Fibroblast of lung (primary cell): Measurements from ENCODE around the gene LZTR1.

ENCODE experiments used
- EZH2 ChIP-seq: IDR thresholded peaks from 2 replicates; pipeline ENCODE4 v1.5.1; 2012; ENCODE audit warnings: low read length, control low read depth, mild to moderate bottlenecking; ENCODE audit errors: missing control alignments
- TF ChIP-seq, protein P1 (sequence below), 2 donors: IDR thresholded peaks in 1 of 2; conservative IDR thresholded peaks in 1 of 2; 1 replicate in 1 of 2; 2 replicates in 1 of 2; pipeline ENCODE4 v1.5.1; 2011 to 2012; ENCODE audit warnings: low read length in 2 of 2, control low read depth in 1 of 2, inconsistent platforms in 1 of 2, low read depth in 1 of 2, mild to moderate bottlenecking in 1 of 2

GRCh38 chr22:21012446-21013407 is 30.6 kb downstream of the LZTR1 start:
- TF ChIP-seq EZH2 = no peak
- TF ChIP-seq, protein P1, sequence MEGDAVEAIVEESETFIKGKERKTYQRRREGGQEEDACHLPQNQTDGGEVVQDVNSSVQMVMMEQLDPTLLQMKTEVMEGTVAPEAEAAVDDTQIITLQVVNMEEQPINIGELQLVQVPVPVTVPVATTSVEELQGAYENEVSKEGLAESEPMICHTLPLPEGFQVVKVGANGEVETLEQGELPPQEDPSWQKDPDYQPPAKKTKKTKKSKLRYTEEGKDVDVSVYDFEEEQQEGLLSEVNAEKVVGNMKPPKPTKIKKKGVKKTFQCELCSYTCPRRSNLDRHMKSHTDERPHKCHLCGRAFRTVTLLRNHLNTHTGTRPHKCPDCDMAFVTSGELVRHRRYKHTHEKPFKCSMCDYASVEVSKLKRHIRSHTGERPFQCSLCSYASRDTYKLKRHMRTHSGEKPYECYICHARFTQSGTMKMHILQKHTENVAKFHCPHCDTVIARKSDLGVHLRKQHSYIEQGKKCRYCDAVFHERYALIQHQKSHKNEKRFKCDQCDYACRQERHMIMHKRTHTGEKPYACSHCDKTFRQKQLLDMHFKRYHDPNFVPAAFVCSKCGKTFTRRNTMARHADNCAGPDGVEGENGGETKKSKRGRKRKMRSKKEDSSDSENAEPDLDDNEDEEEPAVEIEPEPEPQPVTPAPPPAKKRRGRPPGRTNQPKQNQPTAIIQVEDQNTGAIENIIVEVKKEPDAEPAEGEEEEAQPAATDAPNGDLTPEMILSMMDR (conservative IDR thresholded peaks at IDR 0.05 in 1 of 2, IDR thresholded peaks at IDR 0.05 in 1 of 2; ENCODE audit: low read depth in 1 of 2, low read length in 2 of 2) = no peak
